Kidney (tissue), 14 donors: ENCODE measurements around the gene PAX3. TPM values are rescaled to one million over a fixed set of nuclear protein-coding genes. Genes with fewer than 3 reads are reported as not detected.

Source experiments
- DNase-seq, 5 donors: peaks; one replicate each; pipeline ENCODE4 v3.0.0-alpha.2; 2013 to 2020
- FAIRE-seq: peaks from 2 replicates; lab custom pipeline; 2012; peaks lifted over from hg19 to GRCh38; lab: Jason Lieb, UNC
- H3K27ac ChIP-seq, 2 donors: one replicate each; pipeline ENCODE4 v1.7.0; 2013; ENCODE audit warnings: low read depth in 2 of 2, low read length in 2 of 2, inconsistent platforms in 1 of 2
- H3K27me3 ChIP-seq: one replicate; pipeline ENCODE4 v1.7.1; 2013; ENCODE audit warnings: low read length, inconsistent platforms; ENCODE audit not compliant: control insufficient read depth, insufficient read depth
- H3K36me3 ChIP-seq, 3 donors: one replicate each; pipeline versions ENCODE4 v1.7.0 to v1.7.1; 2013; ENCODE audit warnings: low read length in 3 of 3, control low read depth in 1 of 3, inconsistent platforms in 1 of 3; ENCODE audit not compliant: insufficient read depth in 3 of 3, control insufficient read depth in 2 of 3
- H3K4me1 ChIP-seq, 3 donors: one replicate each; pipeline versions ENCODE4 v1.7.0 to v1.7.1; 2013; ENCODE audit warnings: low read length in 3 of 3, inconsistent platforms in 1 of 3, low read depth in 1 of 3; ENCODE audit not compliant: control insufficient read depth in 2 of 3, insufficient read depth in 2 of 3
- H3K4me3 ChIP-seq, 3 donors: one replicate each; pipeline versions ENCODE4 v1.7.0 to v1.8.1; 2013; ENCODE audit warnings: low read length in 3 of 3, control low read depth in 1 of 3, inconsistent platforms in 1 of 3
- H3K9ac ChIP-seq, 3 donors: one replicate each; pipeline versions ENCODE4 v1.7.0 to v1.7.1; 2013; ENCODE audit warnings: low read length in 3 of 3, control low read depth in 1 of 3, inconsistent platforms in 1 of 3
- H3K9me3 ChIP-seq, 3 donors: one replicate each; pipeline versions ENCODE4 v1.7.0 to v1.7.1; 2013; ENCODE audit warnings: low read length in 3 of 3, control low read depth in 1 of 3, inconsistent platforms in 1 of 3; ENCODE audit not compliant: control insufficient read depth in 2 of 3, insufficient read depth in 1 of 3
- CTCF ChIP-seq: IDR thresholded peaks from 3 replicates; pipeline ENCODE4 v1.5.1; 2012; ENCODE audit warnings: mild to moderate bottlenecking, moderate library complexity, borderline replicate concordance; ENCODE audit not compliant: insufficient read depth; ENCODE audit errors: extremely low read depth
- intact Hi-C: fragments of 100-400 bp; cut with DNase I; formaldehyde crosslinking; loops from one replicate; pipeline ENCODE4 v1.11.1; 2022
- polyA plus RNA-seq: library from polyadenylated mRNA; stranded (reverse); fragments of 350-450 nt; fragmentation: Illumina TruSeq; extraction: RNeasy Lipid Tissue Mini Kit (QIAGEN cat#74804); gene quantifications from one replicate; pipeline ENCODE4 v1.2.3, GENCODE V29; 2014; ENCODE audit warnings: low read depth, low replicate concordance; ENCODE audit not compliant: insufficient read depth
- total RNA-seq: library from RNA; stranded (reverse); fragmentation: NEBNext Ultra II Directional; extraction: Animal tissue kit (Norgen Biotek cat#: 25700); gene quantifications from one replicate; pipeline ENCODE4 v1.2.1, GENCODE V29; 2021
- donor health status: control.
- donor health status: control.
- donor health status: control.
- donor health status: control.
- donor health status: control.
- donor health status: DM: yes; HTN: yes; CAD: no.
- donor health status: Normal renal cell carcinoma (clear cell type).

Gene PAX3
- total and polyA plus RNA-seq, 2 donors from 2014 or later, result not detected

- Histone ChIP-seq H3K27ac (no peak overlapping the region), H3K36me3 (no peaks in the 10 kb centered on the region), H3K4me1 (no peaks in the 10 kb centered on the region), H3K27me3 (no peaks in the 10 kb centered on the region), H3K4me3 (no peak overlapping the region), H3K9ac (no peak overlapping the region), H3K9me3 (peaks cover 0 to 3% (median 0%) of the 10 kb centered on the region in 3 donors)
- FAIRE-seq (no peak), DNase-seq (no peak)
- no peak for TF ChIP-seq CTCF
- intact Hi-C loops, result no loop called here
Measured at GRCh38 chr2:222179592-222179991, 119.2 kb downstream of the PAX3 start.

- no peaks in the 10 kb centered on the region for H3K36me3 ChIP-seq
- DNase-seq (no peak), FAIRE-seq (no peak)
- intact Hi-C loops, result no loop called here
- H3K4me3 ChIP-seq, result no peak overlapping the region
- no peak for TF ChIP-seq CTCF
- H3K27ac ChIP-seq, result no peak overlapping the region
- H3K27me3 ChIP-seq, result no peaks in the 10 kb centered on the region
- no peak overlapping the region for H3K9ac ChIP-seq
- H3K9me3 ChIP-seq, result peaks cover 0 to 3% (median 0%) of the 10 kb centered on the region in 3 donors
- H3K4me1 ChIP-seq, result no peaks in the 10 kb centered on the region
Measured at GRCh38 chr2:222178450-222178849, 120.3 kb downstream of the PAX3 start.

GRCh38 chr2:222176890-222177289 lies 121.9 kb downstream of the PAX3 start:
- TF ChIP-seq CTCF, result no peak
- Histone ChIP-seq H3K9me3 (peaks cover 0 to 3% (median 0%) of the 10 kb centered on the region in 3 donors), H3K27me3 (no peaks in the 10 kb centered on the region), H3K9ac (no peak overlapping the region), H3K4me1 (no peaks in the 10 kb centered on the region), H3K4me3 (no peak overlapping the region), H3K36me3 (no peaks in the 10 kb centered on the region), H3K27ac (no peak overlapping the region)
- FAIRE-seq (no peak), DNase-seq (peak in 2 of 5 donors; percentile 6 to 8)
- intact Hi-C loops, result no loop called here

GRCh38 chr2:222174450-222174849 lies 124.3 kb downstream of the PAX3 start:
- intact Hi-C loops, result no loop called here
- Histone ChIP-seq H3K9me3 (no peaks in the 10 kb centered on the region), H3K4me1 (no peaks in the 10 kb centered on the region), H3K27me3 (no peaks in the 10 kb centered on the region), H3K27ac (no peak overlapping the region), H3K36me3 (no peaks in the 10 kb centered on the region), H3K9ac (no peak overlapping the region), H3K4me3 (no peak overlapping the region)
- FAIRE-seq, result no peak
- DNase-seq, result peak in 3 of 5 donors; percentile 35 to 62 (median 60)
- TF ChIP-seq CTCF, result no peak
